Mesenteric fat pad (tissue), 1 donor: ENCODE results near the gene TBCB. TPM values are rescaled to one million over a fixed set of nuclear protein-coding genes. Genes with fewer than 3 reads are reported as not detected.
"Not testable (repeated sequence)": the region's sequence is repeated elsewhere in the genome, so short reads cannot be mapped to it uniquely, and the experiment has no call there.

ENCODE experiments used
- DNase-seq: peaks from one replicate; pipeline ENCODE4 v3.0.0-alpha.2; 2020; ENCODE audit warnings: low spot score
- total RNA-seq: library from RNA; stranded (reverse); fragmentation: NEBNext Ultra II Directional; extraction: Animal tissue kit (Norgen Biotek cat#: 25700); gene quantifications from one replicate; pipeline ENCODE4 v1.2.1, GENCODE V29; 2021
- donor health status: DM: yes; HTN: yes; CAD: no.

TBCB gene
- total RNA-seq, 1 donor from 2014 or later: 87.1 TPM

GRCh38 chr19:36101550-36102327, 13.5 kb upstream of the TBCB start:
- no peak for DNase-seq

GRCh38 chr19:36103040-36103626, 12.1 kb upstream of the TBCB start:
- DNase-seq: no peak

- DNase-seq: no peak
Observed at GRCh38 chr19:36103842-36104552, 11.3 kb upstream of the TBCB start.

- DNase-seq: no peak
Observed at GRCh38 chr19:36106441-36106840, 8.8 kb upstream of the TBCB start.

- DNase-seq: no peak
Observed at GRCh38 chr19:36106991-36107390, 8.3 kb upstream of the TBCB start.

GRCh38 chr19:36108684-36109083, 6.6 kb upstream of the TBCB start:
- DNase-seq: no peak

GRCh38 chr19:36110487-36111199, 4.6 kb upstream of the TBCB start, which contains the start of gene OVOL3:
TSS of gene OVOL3 (plus strand) at chr19:36111143. CDS start at chr19:36111203, 60 bp downstream.
- DNase-seq: no peak

GRCh38 chr19:36111200-36111539, 4.1 kb upstream of the TBCB start:
- no peak for DNase-seq

- DNase-seq: no peak
Observed at GRCh38 chr19:36112678-36113077, 2.6 kb upstream of the TBCB start.

- no peak for DNase-seq
Observed at GRCh38 chr19:36113425-36113824, 1.8 kb upstream of the TBCB start.

GRCh38 chr19:36113894-36114720, 1.2 kb upstream of the TBCB start:
- no peak for DNase-seq

GRCh38 chr19:36114721-36115452, 381 bp upstream of the TBCB start, which contains the start of gene POLR2I:
TSS of gene POLR2I (minus strand) at chr19:36114875. CDS start at chr19:36114856, 19 bp downstream.
- peak; percentile 99 for DNase-seq

- DNase-seq: no peak
Observed at GRCh38 chr19:36116344-36116637, 1.0 kb downstream of the TBCB start.

GRCh38 chr19:36120092-36120983, 5.1 kb downstream of the TBCB start:
- no peak for DNase-seq

- DNase-seq: no peak
Observed at GRCh38 chr19:36120984-36121358, 5.7 kb downstream of the TBCB start.

- DNase-seq: no peak
Observed at GRCh38 chr19:36121486-36122124, 6.3 kb downstream of the TBCB start.

GRCh38 chr19:36125557-36125956, 10.3 kb downstream of the TBCB start:
- DNase-seq: no peak

GRCh38 chr19:36128392-36128736, 13.1 kb downstream of the TBCB start:
- no peak for DNase-seq

GRCh38 chr19:36131221-36131620, 16.0 kb downstream of the TBCB start:
- DNase-seq: not testable (repeated sequence)
